Heart right ventricle (tissue), 16 donors: ENCODE data around the gene SEC14L6. TPM values are rescaled to one million over a fixed set of nuclear protein-coding genes. Genes with fewer than 3 reads are reported as not detected.
A peak's percentile ranks its signal among the peaks of the same experiment; 100 is the strongest.
"Not testable (repeated sequence)": the region's sequence is repeated elsewhere in the genome, so short reads cannot be mapped to it uniquely, and the experiment has no call there.

Experiments
- ATAC-seq, 8 donors: fragments of 200-7000 bp; cut with Tn5 transposase; one replicate each; pipeline ENCODE4 v1.9.1; 2020; ENCODE audit warnings: mild to moderate bottlenecking in 8 of 8, moderate library complexity in 8 of 8, moderate number of reproducible peaks in 1 of 8
- DNase-seq, 2 donors: peaks; one replicate each; pipeline ENCODE4 v3.0.0-alpha.2; 2020
- H3K27ac ChIP-seq, 10 donors: fragments of 200-600 bp; sonication (generic) in 2 of 10; one replicate each; pipeline versions ENCODE4 v1.5.0 to v1.8.0; 2020 to 2022; ENCODE audit warnings: mild to moderate bottlenecking in 3 of 10
- H3K27me3 ChIP-seq, 7 donors: fragments of 200-600 bp; one replicate each; pipeline ENCODE4 v1.8.0; 2021 to 2022; ENCODE audit warnings: mild to moderate bottlenecking in 2 of 7
- H3K36me3 ChIP-seq, 9 donors: fragments of 200-600 bp; sonication (generic) in 1 of 9; one replicate each; pipeline versions ENCODE4 v1.5.0 to v1.8.0; 2020 to 2022; ENCODE audit warnings: mild to moderate bottlenecking in 2 of 9
- H3K4me1 ChIP-seq, 9 donors: fragments of 200-600 bp; sonication (generic) in 1 of 9; one replicate each; pipeline versions ENCODE4 v1.5.0 to v1.8.0; 2020 to 2022; ENCODE audit warnings: mild to moderate bottlenecking in 4 of 9
- H3K4me3 ChIP-seq, 10 donors: fragments of 200-600 bp; sonication (generic) in 2 of 10; one replicate each; pipeline versions ENCODE4 v1.5.0 to v1.8.0; 2020 to 2022; ENCODE audit warnings: mild to moderate bottlenecking in 7 of 10, moderate library complexity in 2 of 10
- H3K9me3 ChIP-seq, 11 donors: fragments of 200-600 bp in 10 of 11; sonication (generic) in 2 of 11; one replicate each; pipeline versions ENCODE4 v1.5.0 to v1.8.0; 2013 to 2022; ENCODE audit warnings: mild to moderate bottlenecking in 2 of 11, control low read depth in 1 of 11, moderate library complexity in 1 of 11
- WGBS, 2 donors: extraction: QIAGEN DNeasy Blood & Tissue Kit; methylation state at CpG; one replicate each; pipeline ENCODE4 v1.1.7; 2013; ENCODE audit warnings: inconsistent platforms in 1 of 2; 5-methylcytosine and 5-hydroxymethylcytosine counted together
- intact Hi-C, 10 donors: fragments of 100-400 bp; cut with DNase I; formaldehyde crosslinking; loops; one replicate each; pipeline versions ENCODE4 v1.11.1 to v1.14.2; 2022
- polyA plus RNA-seq, 2 donors: library from polyadenylated mRNA; stranded (reverse); fragments of 200-250 nt; gene quantifications; one replicate each; pipeline ENCODE4 v1.2.3, GENCODE V29; 2013
- total RNA-seq, 10 donors: library from RNA; stranded (reverse); fragmentation: NEBNext Ultra II Directional in 3 of 10; extraction: Animal tissue kit (Norgen Biotek cat#: 25700) in 3 of 10; gene quantifications; one replicate each; pipeline versions ENCODE4 v1.2.1 to v1.2.4, GENCODE V29; 2021 to 2023
- TF ChIP-seq, protein P1 (sequence below), 9 donors: fragments of 200-600 bp; sonication (generic) in 2 of 9; IDR thresholded peaks; one replicate each; pipeline versions ENCODE4 v1.5.0 to v1.8.0; 2021 to 2022; ENCODE audit warnings: antibody characterized with exemption in 9 of 9, mild to moderate bottlenecking in 5 of 9, moderate library complexity in 1 of 9
- donor health status: Arrhythmogenic right ventricular cardiomyopathy.
- donor health status: ischemic (EF 13 %, LVEDD 7.1; RV severe dilation, severe dysfunction).
- donor health status: healthy with polysubstance abuse.
- donor health status: DM: no; HTN: yes; CAD: no.
- donor health status: DM: no; HTN: no; CAD: no.
- donor health status: ischemic (EF 25% LVEDD 6.9; RV normal size, moderate dysfunction).
- donor health status: ischemic (EF 25% LVEDD 5.7; RV mildly dilated, moderate dysfunction).
- donor health status: healthy.
- donor health status: DM: yes; HTN: yes; CAD: no.
- donor health status: Ischemic cardiomyopathy.
- donor health status: ischemic (EF 35%, LVEDD 5.7; RV mildly dilated, moderate dysfunction).
- donor health status: nonischemic (EF 11% LVEDD 7.7; RV severe dilation, severe dysfunction).
- donor health status: DM: yes; HTN: yes; CAD: no.
- donor health status: PGD.
- donor health status: ischemic (EF 29% LVEDD 5.4; RV normal size, mild dysfunction).
- donor health status: nonischemic (EF 23%, LVEDD 6.1; RV moderate dilation, normal function).

Gene SEC14L6
- total and polyA plus RNA-seq, 12 donors, result 0.11 to 0.37 (median 0.25) TPM; not detected in 7

DNA sequence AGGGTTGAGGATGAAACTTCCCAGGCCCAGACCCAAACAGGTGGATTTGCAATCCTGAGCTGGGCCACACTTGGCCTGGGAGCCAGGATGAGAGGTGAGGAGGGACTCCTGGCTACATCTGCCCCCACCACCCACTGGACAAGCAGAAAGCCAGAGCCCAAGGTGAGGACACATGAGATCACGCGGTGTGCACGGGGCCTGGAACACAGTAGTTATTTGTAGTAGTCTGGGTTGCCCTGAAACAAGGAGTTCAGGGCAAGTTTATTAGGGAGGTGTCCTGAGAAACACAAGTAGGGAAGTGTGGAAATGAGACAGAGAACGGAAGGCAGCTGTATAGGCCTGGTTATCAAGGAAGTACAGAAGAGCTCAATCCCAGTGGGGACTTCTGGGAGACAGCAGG lies 647 bp upstream of the SEC14L6 start:
- Histone ChIP-seq H3K27me3 (peaks cover 0 to 38% (median 27%) of the 10 kb centered on the region in 7 donors), H3K4me1 (peaks cover 0 to 7% (median 4%) of the 10 kb centered on the region in 9 donors), H3K36me3 (no peaks in the 10 kb centered on the region), H3K27ac (no peak overlapping the region), H3K4me3 (no peak overlapping the region), H3K9me3 (no peaks in the 10 kb centered on the region)
- intact Hi-C loops, result no loop called here
- ATAC-seq (no peak), DNase-seq (no peak)
- TF ChIP-seq, protein P1, sequence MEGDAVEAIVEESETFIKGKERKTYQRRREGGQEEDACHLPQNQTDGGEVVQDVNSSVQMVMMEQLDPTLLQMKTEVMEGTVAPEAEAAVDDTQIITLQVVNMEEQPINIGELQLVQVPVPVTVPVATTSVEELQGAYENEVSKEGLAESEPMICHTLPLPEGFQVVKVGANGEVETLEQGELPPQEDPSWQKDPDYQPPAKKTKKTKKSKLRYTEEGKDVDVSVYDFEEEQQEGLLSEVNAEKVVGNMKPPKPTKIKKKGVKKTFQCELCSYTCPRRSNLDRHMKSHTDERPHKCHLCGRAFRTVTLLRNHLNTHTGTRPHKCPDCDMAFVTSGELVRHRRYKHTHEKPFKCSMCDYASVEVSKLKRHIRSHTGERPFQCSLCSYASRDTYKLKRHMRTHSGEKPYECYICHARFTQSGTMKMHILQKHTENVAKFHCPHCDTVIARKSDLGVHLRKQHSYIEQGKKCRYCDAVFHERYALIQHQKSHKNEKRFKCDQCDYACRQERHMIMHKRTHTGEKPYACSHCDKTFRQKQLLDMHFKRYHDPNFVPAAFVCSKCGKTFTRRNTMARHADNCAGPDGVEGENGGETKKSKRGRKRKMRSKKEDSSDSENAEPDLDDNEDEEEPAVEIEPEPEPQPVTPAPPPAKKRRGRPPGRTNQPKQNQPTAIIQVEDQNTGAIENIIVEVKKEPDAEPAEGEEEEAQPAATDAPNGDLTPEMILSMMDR (IDR thresholded peaks at IDR 0.05), result no peak
- 61 to 63% methylated on average over 4 of the region's 4 CpGs for WGBS, 2 donors

DNA sequence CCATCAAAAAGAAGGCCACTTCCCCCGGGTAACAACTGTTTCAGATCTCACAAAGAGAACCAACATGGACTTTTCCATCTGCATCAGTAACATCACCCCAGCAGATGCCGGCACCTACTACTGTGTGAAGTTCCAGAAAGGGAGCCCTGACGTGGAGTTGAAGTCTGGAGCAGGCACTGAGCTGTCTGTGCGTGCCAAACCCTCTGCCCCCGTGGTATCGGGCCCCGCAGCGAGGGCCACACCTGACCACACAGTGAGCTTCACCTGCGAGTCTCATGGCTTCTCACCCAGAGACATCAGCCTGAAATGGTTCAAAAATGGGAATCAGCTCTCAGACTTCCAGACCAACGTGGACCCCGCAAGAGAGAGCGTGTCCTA lies 3.7 kb downstream of the SEC14L6 start:
- Histone ChIP-seq H3K9me3 (no peaks in the 10 kb centered on the region), H3K4me1 (peaks cover 0 to 12% (median 9%) of the 10 kb centered on the region in 9 donors), H3K27me3 (peaks cover 0 to 62% (median 43%) of the 10 kb centered on the region in 7 donors), H3K4me3 (peak overlapping the region in 5 of 10 donors; percentile 44 to 51 (median 44)), H3K27ac (no peak overlapping the region), H3K36me3 (no peaks in the 10 kb centered on the region)
- no peak for DNase-seq
- no peak for ATAC-seq
- TF ChIP-seq, protein P1 (IDR thresholded peaks at IDR 0.05), result no peak
- intact Hi-C loops, result no loop called here
- WGBS, 2 donors, result 79 to 83% methylated on average over 12 of the region's 12 CpGs

- TF ChIP-seq, protein P1 (IDR thresholded peaks at IDR 0.05), result no peak
- Histone ChIP-seq H3K4me3 (peak overlapping the region in 9 of 10 donors; percentile 21 to 51 (median 44)), H3K36me3 (no peaks in the 10 kb centered on the region), H3K4me1 (peaks cover 0 to 12% (median 9%) of the 10 kb centered on the region in 9 donors), H3K27me3 (peaks cover 0 to 62% (median 43%) of the 10 kb centered on the region in 7 donors), H3K9me3 (no peaks in the 10 kb centered on the region), H3K27ac (no peak overlapping the region)
- intact Hi-C loops, result no loop called here
- ATAC-seq (peak in 5 of 8 donors; percentile 14 to 54 (median 29)), DNase-seq (no peak)
- 4% methylated on average over 60 to 64 of the region's 64 CpGs for WGBS, 2 donors
These were observed 4.4 kb downstream of the SEC14L6 start for GRCh38 chr22:30541961-30542810.

DNA sequence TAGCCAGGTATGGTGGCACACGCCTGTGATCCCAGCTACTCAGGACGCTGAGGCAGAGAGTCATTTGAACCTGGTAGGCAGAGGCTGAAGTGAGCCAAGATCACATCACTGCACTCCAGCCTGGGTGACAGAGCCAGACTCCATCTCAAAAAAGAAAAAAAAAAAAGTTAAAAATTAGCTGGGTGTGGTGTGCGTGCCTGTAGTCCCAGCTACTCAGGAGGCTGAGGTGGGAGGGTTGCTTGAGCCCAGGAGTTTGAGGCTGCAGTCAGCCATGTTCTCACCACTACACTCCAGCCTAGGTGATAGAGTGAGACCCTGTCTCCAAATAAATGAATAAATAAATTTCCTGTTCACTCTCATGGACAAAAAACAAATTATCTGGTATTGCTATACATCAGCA lies 5.0 kb downstream of the SEC14L6 start:
- H3K9me3 ChIP-seq, DNase-seq, H3K4me3 ChIP-seq, H3K36me3 ChIP-seq, H3K27ac ChIP-seq, intact Hi-C loops, ATAC-seq: not testable (repeated sequence)
- peaks cover 0 to 12% (median 9%) of the 10 kb centered on the region in 9 donors for H3K4me1 ChIP-seq
- peaks cover 0 to 57% (median 43%) of the 10 kb centered on the region in 7 donors for H3K27me3 ChIP-seq
- WGBS, 2 donors, result 92 to 93% methylated on average over 3 of the region's 3 CpGs

DNA sequence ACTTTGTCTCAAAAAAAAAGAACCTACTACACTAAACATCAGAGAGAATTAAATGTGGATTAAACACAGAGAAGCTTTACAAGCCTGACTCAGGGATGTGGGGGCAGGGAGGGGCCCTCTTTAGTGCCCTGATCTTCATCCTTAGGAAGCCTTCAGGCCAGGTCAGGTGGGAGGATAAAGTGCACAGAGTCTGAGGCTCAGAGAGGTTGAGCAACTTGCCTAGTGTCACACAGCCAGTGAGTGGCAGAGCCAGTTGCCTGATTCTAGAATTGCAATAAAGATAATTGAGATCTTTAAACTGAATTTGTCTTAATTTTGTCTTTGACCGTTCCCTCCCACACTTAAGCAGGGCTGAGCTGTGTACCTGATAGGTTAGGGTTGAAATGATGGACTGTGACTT lies 7.2 kb downstream of the SEC14L6 start:
- DNase-seq (no peak), ATAC-seq (no peak)
- no peak overlapping the region for H3K4me3 ChIP-seq
- H3K9me3 ChIP-seq, result no peaks in the 10 kb centered on the region
- H3K36me3 ChIP-seq, result no peaks in the 10 kb centered on the region
- TF ChIP-seq, protein P1 (IDR thresholded peaks at IDR 0.05), result no peak
- intact Hi-C loops, result no loop called here
- 89 to 94% methylated on average over 1 of the region's 1 CpG for WGBS, 2 donors
- H3K27me3 ChIP-seq, result peaks cover 0 to 47% (median 39%) of the 10 kb centered on the region in 7 donors
- no peak overlapping the region for H3K27ac ChIP-seq
- peaks cover 0 to 12% (median 9%) of the 10 kb centered on the region in 9 donors for H3K4me1 ChIP-seq
